MM.1S (cell line): ENCODE results near the gene SLC35B3.

Experiments
- DNase-seq: peaks from one replicate; pipeline ENCODE4 v3.0.0-alpha.2; 2015
- H2AFZ ChIP-seq: fragments of 300-600 bp; sonication (generic); 2 replicates; pipeline ENCODE4 v1.6.0; 2016; ENCODE audit warnings: antibody characterized with exemption, low read length
- H3F3A ChIP-seq: fragments of 300-600 bp; sonication (generic); 2 replicates; pipeline ENCODE4 v1.6.1; 2016; ENCODE audit warnings: mild to moderate bottlenecking, antibody characterized with exemption, low read length, moderate library complexity, mixed read lengths; ENCODE audit not compliant: insufficient read depth
- H3K27ac ChIP-seq: fragments of 300-600 bp; sonication (generic); 2 replicates; pipeline ENCODE4 v1.5.1; 2016; ENCODE audit warnings: mild to moderate bottlenecking, low read length
- H3K27me3 ChIP-seq: fragments of 300-600 bp; sonication (generic); replicated peaks from 2 replicates; pipeline ENCODE4 v1.6.0; 2016; ENCODE audit warnings: low read length; ENCODE audit not compliant: insufficient read depth
- H3K36me3 ChIP-seq: fragments of 300-600 bp; sonication (generic); replicated peaks from 2 replicates; pipeline ENCODE4 v1.6.1; 2016; ENCODE audit warnings: mild to moderate bottlenecking, low read length, mixed read lengths; ENCODE audit not compliant: insufficient read depth
- H3K4me1 ChIP-seq: fragments of 300-600 bp; sonication (generic); 2 replicates; pipeline ENCODE4 v1.6.1; 2016; ENCODE audit warnings: low read length, mixed read lengths
- H3K4me2 ChIP-seq: fragments of 300-600 bp; sonication (generic); 2 replicates; pipeline ENCODE4 v1.6.0; 2016; ENCODE audit warnings: low read depth, low read length
- H3K4me3 ChIP-seq: fragments of 300-600 bp; sonication (generic); 2 replicates; pipeline ENCODE4 v1.5.1; 2016; ENCODE audit warnings: low read length, mixed read lengths
- H3K79me2 ChIP-seq: fragments of 300-600 bp; sonication (generic); 2 replicates; pipeline ENCODE4 v1.6.1; 2016; ENCODE audit warnings: mixed run types, low read length, mixed read lengths
- H3K9ac ChIP-seq: fragments of 300-600 bp; sonication (generic); 2 replicates; pipeline ENCODE4 v1.6.1; 2016; ENCODE audit warnings: low read length, mixed read lengths
- H3K9me2 ChIP-seq: fragments of 300-600 bp; sonication (generic); replicated peaks from 2 replicates; pipeline ENCODE4 v1.6.1; 2016; ENCODE audit warnings: mild to moderate bottlenecking, low read length, mixed read lengths; ENCODE audit not compliant: insufficient read depth
- H3K9me3 ChIP-seq: fragments of 300-600 bp; sonication (generic); replicated peaks from 2 replicates; pipeline ENCODE4 v1.6.1; 2016; ENCODE audit warnings: mild to moderate bottlenecking, low read length, mixed read lengths; ENCODE audit not compliant: insufficient read depth
- H4K20me1 ChIP-seq: fragments of 300-600 bp; sonication (generic); 2 replicates; pipeline ENCODE4 v1.6.1; 2016; ENCODE audit warnings: mild to moderate bottlenecking, low read length, moderate library complexity, mixed read lengths; ENCODE audit not compliant: insufficient read depth
- CTCF ChIP-seq: fragments of 300-600 bp; sonication (generic); IDR thresholded peaks from 2 replicates; pipeline ENCODE4 v1.5.1; 2016; ENCODE audit warnings: antibody characterized with exemption, low read length, mixed read lengths
- EZH2 ChIP-seq: fragments of 300-600 bp; sonication (generic); optimal IDR thresholded peaks from 2 replicates; pipeline ENCODE3; 2017; ENCODE audit warnings: low read depth, mild to moderate bottlenecking, antibody characterized with exemption, low read length, mixed read lengths
- EZH2phosphoT487 ChIP-seq: fragments of 300-600 bp; sonication (generic); IDR thresholded peaks from 2 replicates; pipeline ENCODE4 v1.6.1; 2018; ENCODE audit warnings: antibody characterized with exemption, low read length

Gene SLC35B3

GRCh38 chr6:8392569-8392968 lies 42.8 kb downstream of the SLC35B3 start:
- Histone ChIP-seq H3K9ac (no peak overlapping the region), H2AFZ (no peak overlapping the region), H3F3A (no peaks in the 10 kb centered on the region), H3K4me2 (no peak overlapping the region), H3K4me1 (peaks cover 13% of the 10 kb centered on the region; the same call in 1 of the 2 replicates), H3K79me2 (no peaks in the 10 kb centered on the region), H3K36me3 (no peaks in the 10 kb centered on the region), H3K9me3 (no peaks in the 10 kb centered on the region), H3K27ac (no peak overlapping the region), H3K4me3 (no peak overlapping the region), H3K9me2 (no peaks in the 10 kb centered on the region), H4K20me1 (no peaks in the 10 kb centered on the region), H3K27me3 (no peaks in the 10 kb centered on the region)
- TF ChIP-seq EZH2 (no peak), CTCF (no peak), EZH2phosphoT487 (no peak)
- DNase-seq, result peak; percentile 10

- Histone ChIP-seq H3K36me3 (no peaks in the 10 kb centered on the region), H3K4me3 (no peak overlapping the region), H3K4me2 (no peak overlapping the region), H3K4me1 (peaks cover 13% of the 10 kb centered on the region; the same call in 1 of the 2 replicates), H3K9me3 (no peaks in the 10 kb centered on the region), H2AFZ (no peak overlapping the region), H3K27me3 (no peaks in the 10 kb centered on the region), H3K9me2 (no peaks in the 10 kb centered on the region), H3K27ac (no peak overlapping the region), H3K9ac (no peak overlapping the region), H3F3A (no peaks in the 10 kb centered on the region), H3K79me2 (no peaks in the 10 kb centered on the region), H4K20me1 (no peaks in the 10 kb centered on the region)
- TF ChIP-seq EZH2phosphoT487 (no peak), CTCF (no peak), EZH2 (no peak)
- no peak for DNase-seq
Observed at GRCh38 chr6:8391934-8392333, 43.4 kb downstream of the SLC35B3 start.

GRCh38 chr6:8389036-8389818 lies 46.1 kb downstream of the SLC35B3 start:
- H3K9ac ChIP-seq, result no peak overlapping the region
- no peaks in the 10 kb centered on the region for H3F3A ChIP-seq
- no peaks in the 10 kb centered on the region for H3K36me3 ChIP-seq
- no peaks in the 10 kb centered on the region for H3K9me3 ChIP-seq
- no peak for DNase-seq
- H3K27ac ChIP-seq, result no peak overlapping the region
- no peak for TF ChIP-seq EZH2
- no peak for TF ChIP-seq EZH2phosphoT487
- TF ChIP-seq CTCF, result no peak
- no peak overlapping the region for H3K4me2 ChIP-seq
- H3K27me3 ChIP-seq, result no peaks in the 10 kb centered on the region
- peaks cover 13% of the 10 kb centered on the region; the same call in 1 of the 2 replicates for H3K4me1 ChIP-seq
- no peaks in the 10 kb centered on the region for H3K79me2 ChIP-seq
- H4K20me1 ChIP-seq, result no peaks in the 10 kb centered on the region
- no peaks in the 10 kb centered on the region for H3K9me2 ChIP-seq
- no peak overlapping the region for H3K4me3 ChIP-seq
- no peak overlapping the region for H2AFZ ChIP-seq
